Testis (tissue), 3 donors: ENCODE results near the gene HLA-F. TPM values are rescaled to one million over a fixed set of nuclear protein-coding genes. Genes with fewer than 3 reads are reported as not detected.

Experiments
- DNase-seq: peaks from one replicate; pipeline ENCODE4 v3.0.0-alpha.2; 2019
- H3K27ac ChIP-seq, 2 donors: fragments of 200-600 bp; sonication (generic); one replicate each; pipeline ENCODE4 v1.5.1; 2019
- H3K27me3 ChIP-seq: fragments of 200-600 bp; sonication (generic); one replicate; pipeline ENCODE4 v1.5.1; 2019
- H3K36me3 ChIP-seq: fragments of 200-600 bp; sonication (generic); one replicate; pipeline ENCODE4 v1.5.1; 2017; ENCODE audit warnings: low read depth; ENCODE audit errors: missing control alignments
- H3K4me1 ChIP-seq: fragments of 200-600 bp; sonication (generic); one replicate; pipeline ENCODE4 v1.5.1; 2019
- H3K4me3 ChIP-seq, 2 donors: fragments of 200-600 bp; sonication (generic); one replicate each; pipeline ENCODE4 v1.5.1; 2017 to 2019
- H3K9me3 ChIP-seq: fragments of 200-600 bp; sonication (generic); one replicate; pipeline ENCODE4 v1.5.1; 2017
- POLR2A ChIP-seq: fragments of 450-650 bp; IDR thresholded peaks from one replicate; pipeline ENCODE4 v1.6.1; 2017; ENCODE audit warnings: antibody characterized with exemption, mild to moderate bottlenecking, moderate library complexity
- WGBS, 2 donors: methylation state at CpG; one replicate each; pipeline ENCODE4 v1.1.5; 2018; 5-methylcytosine and 5-hydroxymethylcytosine counted together
- intact Hi-C: fragments of 100-400 bp; cut with DNase I; formaldehyde crosslinking; loops from one replicate; pipeline ENCODE4 v1.15.1; 2023; ENCODE audit warnings: low total_unique reads
- polyA plus RNA-seq: library from polyadenylated mRNA; stranded (reverse); fragments of 350-450 nt; fragmentation: Illumina TruSeq; extraction: RNeasy Lipid Tissue Mini Kit (QIAGEN cat#74804); gene quantifications from one replicate; pipeline ENCODE4 v1.2.3, GENCODE V29; 2014; ENCODE audit warnings: low read depth, low replicate concordance; ENCODE audit not compliant: insufficient read depth
- total RNA-seq, 2 donors: library from RNA; depleted of rRNA; stranded (reverse); fragments of >200 nt; gene quantifications; one replicate each; pipeline ENCODE4 v1.2.3, GENCODE V29; 2016
- TF ChIP-seq, protein P1 (sequence below), 3 experiments: fragments of 450-650 bp in 2 of 3; fragments of 200-600 bp in 1 of 3; sonication (generic) in 1 of 3; IDR thresholded peaks; one replicate each; pipeline ENCODE4 v1.5.1; 2016 to 2019; ENCODE audit warnings: antibody characterized with exemption in 3 of 3, mild to moderate bottlenecking in 2 of 3, moderate library complexity in 1 of 3

Gene HLA-F
- total and polyA plus RNA-seq, 3 donors from 2014 or later, result 25.3 to 51.1 (median 28.1) TPM

DNA sequence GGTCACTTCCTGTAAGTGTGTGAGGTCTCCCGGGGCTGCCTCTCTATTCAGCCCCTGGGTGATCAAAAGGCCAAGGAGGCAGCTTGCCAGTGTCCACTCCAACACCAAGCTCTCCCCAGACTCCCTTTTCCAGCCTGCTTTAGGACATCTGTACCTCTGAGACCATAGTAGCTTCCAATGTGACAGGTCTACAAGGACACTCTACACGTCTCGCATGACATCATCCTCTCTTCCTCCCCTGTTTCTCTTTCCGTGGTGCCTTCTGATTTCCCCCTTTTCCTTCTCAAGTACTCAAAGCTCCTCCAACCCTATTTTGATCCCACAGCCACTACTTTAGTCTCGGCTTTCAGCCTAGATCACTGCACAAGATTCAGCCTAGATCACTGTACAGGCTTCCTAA is 26.4 kb downstream of the HLA-F start:
- Histone ChIP-seq H3K4me3 (no peak overlapping the region), H3K9me3 (no peaks in the 10 kb centered on the region), H3K4me1 (peaks cover 10% of the 10 kb centered on the region), H3K36me3 (no peaks in the 10 kb centered on the region), H3K27ac (no peak overlapping the region), H3K27me3 (no peaks in the 10 kb centered on the region)
- intact Hi-C loops, result no loop called here
- TF ChIP-seq POLR2A, result no peak
- TF ChIP-seq, protein P1, sequence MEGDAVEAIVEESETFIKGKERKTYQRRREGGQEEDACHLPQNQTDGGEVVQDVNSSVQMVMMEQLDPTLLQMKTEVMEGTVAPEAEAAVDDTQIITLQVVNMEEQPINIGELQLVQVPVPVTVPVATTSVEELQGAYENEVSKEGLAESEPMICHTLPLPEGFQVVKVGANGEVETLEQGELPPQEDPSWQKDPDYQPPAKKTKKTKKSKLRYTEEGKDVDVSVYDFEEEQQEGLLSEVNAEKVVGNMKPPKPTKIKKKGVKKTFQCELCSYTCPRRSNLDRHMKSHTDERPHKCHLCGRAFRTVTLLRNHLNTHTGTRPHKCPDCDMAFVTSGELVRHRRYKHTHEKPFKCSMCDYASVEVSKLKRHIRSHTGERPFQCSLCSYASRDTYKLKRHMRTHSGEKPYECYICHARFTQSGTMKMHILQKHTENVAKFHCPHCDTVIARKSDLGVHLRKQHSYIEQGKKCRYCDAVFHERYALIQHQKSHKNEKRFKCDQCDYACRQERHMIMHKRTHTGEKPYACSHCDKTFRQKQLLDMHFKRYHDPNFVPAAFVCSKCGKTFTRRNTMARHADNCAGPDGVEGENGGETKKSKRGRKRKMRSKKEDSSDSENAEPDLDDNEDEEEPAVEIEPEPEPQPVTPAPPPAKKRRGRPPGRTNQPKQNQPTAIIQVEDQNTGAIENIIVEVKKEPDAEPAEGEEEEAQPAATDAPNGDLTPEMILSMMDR (IDR thresholded peaks at IDR 0.05), result no peak
- 28 to 40% methylated on average over 5 of the region's 5 CpGs for WGBS, 2 donors
- no peak for DNase-seq

DNA sequence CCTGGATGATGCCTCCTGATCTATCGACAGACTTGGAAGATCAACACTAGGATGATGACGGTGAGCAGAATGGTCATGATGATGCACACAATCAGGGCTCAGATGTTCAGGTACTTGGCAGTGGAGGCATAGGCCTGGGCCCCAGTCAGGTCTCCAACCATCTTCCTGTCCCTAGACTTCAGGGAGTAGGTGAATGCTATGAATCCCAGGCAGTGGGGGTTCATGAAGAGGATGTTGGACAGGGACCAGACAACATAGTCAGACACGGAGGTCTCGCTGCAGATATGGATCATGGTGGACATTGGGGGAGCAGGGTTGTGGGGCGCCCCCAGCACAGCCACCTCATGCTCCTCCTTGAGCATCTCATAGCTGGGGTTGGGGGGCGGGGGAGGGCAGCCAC is 27.5 kb downstream of the HLA-F start:
- Histone ChIP-seq H3K9me3 (no peaks in the 10 kb centered on the region), H3K4me3 (no peak overlapping the region), H3K4me1 (peaks cover 10% of the 10 kb centered on the region), H3K27me3 (no peaks in the 10 kb centered on the region), H3K27ac (no peak overlapping the region), H3K36me3 (no peaks in the 10 kb centered on the region)
- DNase-seq, result no peak
- WGBS, 2 donors, result 66 to 90% methylated on average over 5 to 6 of the region's 6 CpGs
- no peak for TF ChIP-seq POLR2A
- TF ChIP-seq, protein P1 (IDR thresholded peaks at IDR 0.05), result no peak
- intact Hi-C loops, result no loop called here

DNA sequence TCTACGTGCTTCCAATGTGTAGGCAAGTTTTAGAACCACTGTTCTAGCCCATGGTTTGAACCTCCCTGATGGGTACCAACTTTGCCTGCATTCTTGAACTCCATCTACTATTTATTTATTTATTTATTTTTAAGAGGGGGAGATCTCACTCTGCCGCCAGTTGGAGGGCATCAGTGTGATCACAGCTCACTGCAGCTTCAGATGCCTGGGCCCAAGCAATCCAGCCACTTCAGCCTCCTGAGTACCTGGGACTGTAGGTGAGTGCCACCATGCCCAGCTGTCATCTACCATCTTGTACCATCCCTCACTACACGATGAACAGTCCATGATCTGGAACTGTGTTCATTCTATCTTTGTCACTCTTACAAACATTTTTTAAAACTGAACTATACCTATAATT is 28.2 kb downstream of the HLA-F start:
- Histone ChIP-seq H3K36me3 (no peaks in the 10 kb centered on the region), H3K9me3 (no peaks in the 10 kb centered on the region), H3K27me3 (no peaks in the 10 kb centered on the region), H3K4me1 (peaks cover 10% of the 10 kb centered on the region), H3K27ac (no peak overlapping the region), H3K4me3 (no peak overlapping the region)
- TF ChIP-seq POLR2A, result no peak
- TF ChIP-seq, protein P1 (IDR thresholded peaks at IDR 0.05), result no peak
- intact Hi-C loops, result no loop called here
- WGBS, 2 donors, result 80 to 93% methylated on average over 3 of the region's 3 CpGs
- no peak for DNase-seq

DNA sequence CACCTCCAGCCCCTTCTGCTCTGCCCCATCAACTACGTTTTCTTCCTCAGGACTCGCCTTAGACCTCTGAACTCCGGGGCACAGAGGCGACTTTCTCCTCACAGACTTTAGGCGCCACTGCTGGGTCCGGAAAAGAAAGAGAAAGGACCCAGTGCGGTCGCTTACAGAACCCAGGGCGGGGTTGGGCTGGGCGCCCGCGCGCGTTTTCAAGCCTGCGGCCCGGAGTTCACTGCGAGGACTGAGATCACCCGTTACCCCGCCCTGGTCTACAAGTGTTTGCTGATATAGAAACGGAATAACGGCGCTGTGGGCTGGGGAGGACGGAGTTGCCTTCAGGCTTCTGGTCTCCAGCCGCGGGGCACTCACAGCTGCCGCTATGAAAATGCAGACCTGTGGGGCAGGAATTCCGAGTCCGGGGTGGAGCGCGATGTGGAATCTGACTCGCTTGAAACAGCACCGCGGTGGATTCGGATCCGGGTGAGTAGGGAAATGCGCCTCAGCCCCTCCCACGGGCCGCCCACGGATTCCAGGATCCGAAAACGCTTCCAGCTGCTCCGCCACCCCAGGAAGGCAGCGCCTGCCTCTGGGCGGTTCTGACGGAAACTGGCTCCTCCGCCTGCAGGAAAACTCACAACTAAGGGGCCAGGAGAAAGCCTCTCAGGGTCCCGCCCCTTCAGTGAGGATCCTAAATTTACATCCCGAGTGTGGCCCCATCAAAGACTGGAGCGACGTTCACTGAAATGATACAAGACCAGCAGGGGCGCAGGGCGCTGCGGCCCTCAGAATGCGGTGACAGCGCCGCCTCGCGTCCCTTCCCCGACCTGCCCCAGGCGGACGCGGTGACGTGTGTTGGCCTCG is 29.4 kb downstream of the HLA-F start:
- intact Hi-C loops, result no loop called here

More for the DNA sequence above, 29.4 kb downstream of the HLA-F start:
- no peaks in the 10 kb centered on the region for H3K27me3 ChIP-seq
- peak overlapping the region; percentile 91 to 93 for H3K27ac ChIP-seq
- H3K36me3 ChIP-seq, result no peaks in the 10 kb centered on the region
- WGBS, 2 donors, result 0 to 1% methylated on average over 21 to 64 of the region's 64 CpGs
- peak overlapping the region; percentile 57 to 76 for H3K4me3 ChIP-seq
- TF ChIP-seq, protein P1 (IDR thresholded peaks at IDR 0.05), result peak; percentile 79 to 89 (median 88)
- TF ChIP-seq POLR2A, result no peak
- no peaks in the 10 kb centered on the region for H3K9me3 ChIP-seq
- DNase-seq, result peak; percentile 94
- H3K4me1 ChIP-seq, result peaks cover 10% of the 10 kb centered on the region
